Fibroblast of the conjunctiva (primary cell): Measurements from ENCODE around the gene SPRR2G.
"Not testable (repeated sequence)": the region's sequence is repeated elsewhere in the genome, so short reads cannot be mapped to it uniquely, and the experiment has no call there.

Experiments used
- DNase-seq: peaks from one replicate; pipeline ENCODE4 v3.0.0-alpha.2; 2010; ENCODE audit warnings: low read depth

The SPRR2G gene

GRCh38 chr1:153150846-153151245, at the start of gene SPRR2G:
Gene SPRR2G, minus strand, starts transcription at chr1:153150890. Its CDS starts 780 bp downstream, at chr1:153150110.
- no peak for DNase-seq

- no peak for DNase-seq
Measured at GRCh38 chr1:153195216-153195615, 44.5 kb upstream of the SPRR2G start.

- DNase-seq, result no peak
Measured at GRCh38 chr1:153194331-153195050, 43.8 kb upstream of the SPRR2G start.

GRCh38 chr1:153192697-153193096, 42.0 kb upstream of the SPRR2G start:
- DNase-seq, result no peak

- DNase-seq, result no peak
Measured at GRCh38 chr1:153190373-153190772, 39.7 kb upstream of the SPRR2G start.

- DNase-seq, result not testable (repeated sequence)
Measured at GRCh38 chr1:153188301-153188700, 37.6 kb upstream of the SPRR2G start.

- no peak for DNase-seq
Measured at GRCh38 chr1:153180556-153180955, 29.9 kb upstream of the SPRR2G start.

- DNase-seq, result no peak
Measured at GRCh38 chr1:153178922-153179321, 28.2 kb upstream of the SPRR2G start.

GRCh38 chr1:153174624-153175023, 23.9 kb upstream of the SPRR2G start:
- DNase-seq, result no peak

GRCh38 chr1:153168686-153169085, 18.0 kb upstream of the SPRR2G start:
- no peak for DNase-seq

- DNase-seq, result no peak
Measured at GRCh38 chr1:153155541-153155940, 4.9 kb upstream of the SPRR2G start.

- DNase-seq, result no peak
Measured at GRCh38 chr1:153152481-153152880, 1.8 kb upstream of the SPRR2G start.

- DNase-seq, result no peak
Measured at GRCh38 chr1:153141377-153141776, 9.3 kb downstream of the SPRR2G start.

GRCh38 chr1:153140484-153140883, 10.2 kb downstream of the SPRR2G start:
- DNase-seq, result no peak

- DNase-seq, result no peak
Measured at GRCh38 chr1:153133743-153134142, 16.9 kb downstream of the SPRR2G start.

- DNase-seq, result no peak
Measured at GRCh38 chr1:153133267-153133666, 17.4 kb downstream of the SPRR2G start.

GRCh38 chr1:153128688-153129087, 22.0 kb downstream of the SPRR2G start:
- not testable (repeated sequence) for DNase-seq

- DNase-seq, result no peak
Measured at GRCh38 chr1:153127296-153127695, 23.4 kb downstream of the SPRR2G start.

GRCh38 chr1:153125536-153125935, 25.2 kb downstream of the SPRR2G start:
- DNase-seq, result no peak

GRCh38 chr1:153123793-153124192, 26.9 kb downstream of the SPRR2G start:
- not testable (repeated sequence) for DNase-seq

GRCh38 chr1:153122831-153123421, 27.8 kb downstream of the SPRR2G start:
- no peak for DNase-seq

GRCh38 chr1:153120945-153121344, 29.7 kb downstream of the SPRR2G start:
- DNase-seq, result no peak

GRCh38 chr1:153119491-153119971, 31.2 kb downstream of the SPRR2G start:
- DNase-seq, result no peak

- not testable (repeated sequence) for DNase-seq
Measured at GRCh38 chr1:153115264-153115663, 35.4 kb downstream of the SPRR2G start.
